GM12878 (cell line): ENCODE data around the gene PRSS1.

Experiments used
- JUNB ChIP-seq: IDR thresholded peaks from 2 replicates; pipeline ENCODE4 v1.6.1; 2016; ENCODE audit warnings: antibody characterized with exemption, mild to moderate bottlenecking
- TF ChIP-seq, protein P1 (sequence below): IDR thresholded peaks from 2 replicates; pipeline ENCODE4 v1.6.1; 2012; ENCODE audit warnings: mild to moderate bottlenecking, low read depth, low read length
- TF ChIP-seq, protein P2 (sequence below): IDR thresholded peaks from 2 replicates; pipeline ENCODE4 v1.6.1; 2012; ENCODE audit warnings: low read depth, low read length, improper control_type of control experiment

- TF ChIP-seq JUNB, result no peak
- TF ChIP-seq, protein P1, sequence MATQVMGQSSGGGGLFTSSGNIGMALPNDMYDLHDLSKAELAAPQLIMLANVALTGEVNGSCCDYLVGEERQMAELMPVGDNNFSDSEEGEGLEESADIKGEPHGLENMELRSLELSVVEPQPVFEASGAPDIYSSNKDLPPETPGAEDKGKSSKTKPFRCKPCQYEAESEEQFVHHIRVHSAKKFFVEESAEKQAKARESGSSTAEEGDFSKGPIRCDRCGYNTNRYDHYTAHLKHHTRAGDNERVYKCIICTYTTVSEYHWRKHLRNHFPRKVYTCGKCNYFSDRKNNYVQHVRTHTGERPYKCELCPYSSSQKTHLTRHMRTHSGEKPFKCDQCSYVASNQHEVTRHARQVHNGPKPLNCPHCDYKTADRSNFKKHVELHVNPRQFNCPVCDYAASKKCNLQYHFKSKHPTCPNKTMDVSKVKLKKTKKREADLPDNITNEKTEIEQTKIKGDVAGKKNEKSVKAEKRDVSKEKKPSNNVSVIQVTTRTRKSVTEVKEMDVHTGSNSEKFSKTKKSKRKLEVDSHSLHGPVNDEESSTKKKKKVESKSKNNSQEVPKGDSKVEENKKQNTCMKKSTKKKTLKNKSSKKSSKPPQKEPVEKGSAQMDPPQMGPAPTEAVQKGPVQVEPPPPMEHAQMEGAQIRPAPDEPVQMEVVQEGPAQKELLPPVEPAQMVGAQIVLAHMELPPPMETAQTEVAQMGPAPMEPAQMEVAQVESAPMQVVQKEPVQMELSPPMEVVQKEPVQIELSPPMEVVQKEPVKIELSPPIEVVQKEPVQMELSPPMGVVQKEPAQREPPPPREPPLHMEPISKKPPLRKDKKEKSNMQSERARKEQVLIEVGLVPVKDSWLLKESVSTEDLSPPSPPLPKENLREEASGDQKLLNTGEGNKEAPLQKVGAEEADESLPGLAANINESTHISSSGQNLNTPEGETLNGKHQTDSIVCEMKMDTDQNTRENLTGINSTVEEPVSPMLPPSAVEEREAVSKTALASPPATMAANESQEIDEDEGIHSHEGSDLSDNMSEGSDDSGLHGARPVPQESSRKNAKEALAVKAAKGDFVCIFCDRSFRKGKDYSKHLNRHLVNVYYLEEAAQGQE, result no peak
- TF ChIP-seq, protein P2, sequence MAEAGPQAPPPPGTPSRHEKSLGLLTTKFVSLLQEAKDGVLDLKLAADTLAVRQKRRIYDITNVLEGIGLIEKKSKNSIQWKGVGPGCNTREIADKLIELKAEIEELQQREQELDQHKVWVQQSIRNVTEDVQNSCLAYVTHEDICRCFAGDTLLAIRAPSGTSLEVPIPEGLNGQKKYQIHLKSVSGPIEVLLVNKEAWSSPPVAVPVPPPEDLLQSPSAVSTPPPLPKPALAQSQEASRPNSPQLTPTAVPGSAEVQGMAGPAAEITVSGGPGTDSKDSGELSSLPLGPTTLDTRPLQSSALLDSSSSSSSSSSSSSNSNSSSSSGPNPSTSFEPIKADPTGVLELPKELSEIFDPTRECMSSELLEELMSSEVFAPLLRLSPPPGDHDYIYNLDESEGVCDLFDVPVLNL, result no peak
Measured at GRCh38 chr7:142772673-142773072, 23.4 kb downstream of the PRSS1 start.
